HFF-Myc (cell line): Measurements from ENCODE around the gene HIVEP3.

Experiments used
- DNase-seq: peaks from one replicate; pipeline ENCODE4 v3.0.0-alpha.2; 2011; ENCODE audit warnings: low read depth; ENCODE audit errors: extremely low read depth
- H3K4me3 ChIP-seq: replicated peaks from 2 replicates; pipeline ENCODE4 v1.5.1; 2011; ENCODE audit warnings: low read depth, mild to moderate bottlenecking, control low read depth, low read length
- TF ChIP-seq, protein P1 (sequence below): IDR thresholded peaks from 2 replicates; pipeline ENCODE4 v1.5.1; 2012; ENCODE audit warnings: mild to moderate bottlenecking, low read depth, low read length, control low read depth; ENCODE audit errors: missing control alignments

The HIVEP3 gene

DNA sequence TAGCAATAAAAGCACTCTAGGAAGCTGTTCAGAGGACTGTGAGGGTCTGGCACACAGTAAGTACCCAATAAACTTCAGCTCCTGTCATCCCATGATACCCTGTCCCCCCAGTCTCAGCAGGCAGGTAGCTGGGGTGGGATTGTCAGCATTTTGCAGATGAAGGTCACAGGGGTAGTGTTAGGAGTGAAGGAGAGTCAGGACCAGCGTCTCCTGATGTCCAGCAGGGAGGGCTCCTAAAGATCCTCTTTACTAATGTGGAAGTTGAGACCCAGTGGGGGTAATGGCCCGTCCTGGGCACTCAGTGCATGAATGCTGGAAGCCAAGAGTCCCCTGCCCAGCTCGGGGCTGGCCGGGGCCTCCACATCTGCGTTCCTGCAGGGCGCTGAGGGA lies 402.9 kb downstream of the HIVEP3 start:
- TF ChIP-seq, protein P1, sequence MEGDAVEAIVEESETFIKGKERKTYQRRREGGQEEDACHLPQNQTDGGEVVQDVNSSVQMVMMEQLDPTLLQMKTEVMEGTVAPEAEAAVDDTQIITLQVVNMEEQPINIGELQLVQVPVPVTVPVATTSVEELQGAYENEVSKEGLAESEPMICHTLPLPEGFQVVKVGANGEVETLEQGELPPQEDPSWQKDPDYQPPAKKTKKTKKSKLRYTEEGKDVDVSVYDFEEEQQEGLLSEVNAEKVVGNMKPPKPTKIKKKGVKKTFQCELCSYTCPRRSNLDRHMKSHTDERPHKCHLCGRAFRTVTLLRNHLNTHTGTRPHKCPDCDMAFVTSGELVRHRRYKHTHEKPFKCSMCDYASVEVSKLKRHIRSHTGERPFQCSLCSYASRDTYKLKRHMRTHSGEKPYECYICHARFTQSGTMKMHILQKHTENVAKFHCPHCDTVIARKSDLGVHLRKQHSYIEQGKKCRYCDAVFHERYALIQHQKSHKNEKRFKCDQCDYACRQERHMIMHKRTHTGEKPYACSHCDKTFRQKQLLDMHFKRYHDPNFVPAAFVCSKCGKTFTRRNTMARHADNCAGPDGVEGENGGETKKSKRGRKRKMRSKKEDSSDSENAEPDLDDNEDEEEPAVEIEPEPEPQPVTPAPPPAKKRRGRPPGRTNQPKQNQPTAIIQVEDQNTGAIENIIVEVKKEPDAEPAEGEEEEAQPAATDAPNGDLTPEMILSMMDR: no peak
- no peak for DNase-seq
- no peak overlapping the region for H3K4me3 ChIP-seq

DNA sequence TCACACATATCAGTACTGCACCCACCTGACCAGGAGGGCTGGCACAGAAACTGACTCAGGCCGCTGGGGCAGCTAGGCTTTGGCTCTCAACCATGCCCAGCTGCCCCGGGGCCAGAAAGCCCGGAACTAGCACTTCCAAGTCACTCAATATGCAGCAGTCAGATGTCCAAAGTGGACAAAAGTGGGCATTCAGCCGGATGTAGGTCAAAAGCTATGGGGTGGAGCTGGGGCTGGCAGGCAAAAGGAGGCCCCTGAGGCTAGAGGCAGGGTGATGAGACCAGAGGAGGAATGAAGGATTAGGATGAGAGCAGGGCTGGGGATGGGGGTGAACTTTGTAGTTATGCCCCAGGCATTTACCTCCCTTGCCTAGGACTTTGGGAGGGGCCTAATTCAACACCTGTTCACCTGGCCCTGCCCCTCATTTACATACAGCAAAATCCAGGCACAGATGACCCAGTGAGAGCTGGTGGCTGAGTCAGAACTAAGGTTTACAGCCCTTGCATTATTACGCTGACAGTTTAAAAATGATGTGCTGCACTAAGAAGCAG lies 403.5 kb downstream of the HIVEP3 start:
- no peak for DNase-seq
- TF ChIP-seq, protein P1: no peak
- H3K4me3 ChIP-seq: no peak overlapping the region

DNA sequence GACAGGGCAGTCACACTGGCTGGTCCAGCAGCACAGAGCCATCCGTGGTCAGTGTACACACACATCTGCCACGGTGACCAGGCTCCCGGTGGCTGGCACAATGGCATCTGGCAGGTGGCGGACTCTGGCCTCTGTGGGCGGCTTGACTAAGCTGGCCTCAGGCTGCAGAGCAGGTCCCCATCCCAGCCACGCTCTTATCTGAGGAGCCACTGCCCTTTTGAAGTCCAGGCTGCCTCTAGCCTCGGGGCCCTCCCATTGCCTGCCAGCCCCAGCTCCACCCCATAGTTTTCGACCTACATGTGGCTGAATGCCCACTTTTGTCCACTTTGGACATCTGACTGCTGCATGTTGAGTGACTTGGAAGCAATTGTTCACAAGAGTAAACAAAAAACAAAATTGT lies 404.3 kb downstream of the HIVEP3 start:
- H3K4me3 ChIP-seq: no peak overlapping the region
- DNase-seq: no peak
- TF ChIP-seq, protein P1: no peak

DNA sequence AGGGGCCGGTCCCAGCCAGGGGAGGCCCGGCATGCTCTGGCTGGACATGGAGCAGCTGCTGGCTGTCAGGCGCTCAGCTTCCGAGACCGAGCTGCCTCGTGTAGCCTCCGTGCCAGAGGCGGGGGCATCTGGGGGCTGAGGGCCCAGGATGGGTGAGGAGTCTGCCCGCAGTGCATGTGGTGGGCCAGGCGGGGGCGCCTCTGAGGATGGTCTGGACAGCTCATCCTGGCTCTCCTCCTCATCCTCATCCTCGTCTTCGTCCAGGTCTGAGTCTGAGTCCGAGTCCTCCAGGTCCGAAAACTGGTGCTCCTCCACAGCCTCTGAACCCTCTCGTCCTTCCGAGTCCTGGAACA lies 405.4 kb downstream of the HIVEP3 start:
- H3K4me3 ChIP-seq: no peak overlapping the region
- TF ChIP-seq, protein P1: peak; percentile 45
- DNase-seq: no peak

DNA sequence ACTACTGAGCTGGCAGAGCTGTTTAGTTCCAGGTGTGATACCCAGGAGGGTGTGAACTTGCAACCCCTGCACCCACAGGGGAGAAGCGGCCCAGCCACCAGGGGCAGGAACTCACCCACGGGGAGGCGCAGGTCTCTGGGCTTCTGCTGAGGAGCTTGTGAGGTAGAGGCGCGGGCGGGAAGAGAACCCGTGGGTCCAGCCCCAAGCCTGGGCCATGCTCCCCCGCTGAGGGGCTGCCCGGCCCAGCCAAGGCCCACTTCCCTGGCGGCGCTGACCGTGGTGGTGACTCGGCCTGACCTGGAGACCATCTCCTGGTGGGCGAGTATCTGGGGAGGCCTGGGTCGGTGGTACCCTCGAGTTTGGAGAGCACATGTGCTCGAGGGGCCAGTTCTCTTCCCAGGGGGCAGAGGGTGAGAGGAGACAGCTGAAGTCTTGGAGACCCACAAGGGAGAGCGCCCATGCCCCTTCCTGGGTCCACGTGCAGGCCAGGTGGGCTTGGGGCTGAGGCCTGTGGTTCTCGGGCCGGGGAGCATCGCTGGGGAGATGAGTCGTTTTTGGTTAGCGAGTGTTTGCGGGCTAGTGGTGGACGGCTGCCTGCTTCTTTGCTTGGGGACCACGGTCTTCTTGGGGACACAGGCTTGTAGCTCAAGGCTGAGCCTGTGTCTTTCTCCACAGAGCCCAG lies 405.9 kb downstream of the HIVEP3 start:
- TF ChIP-seq, protein P1: no peak
- H3K4me3 ChIP-seq: no peak overlapping the region
- DNase-seq: no peak

DNA sequence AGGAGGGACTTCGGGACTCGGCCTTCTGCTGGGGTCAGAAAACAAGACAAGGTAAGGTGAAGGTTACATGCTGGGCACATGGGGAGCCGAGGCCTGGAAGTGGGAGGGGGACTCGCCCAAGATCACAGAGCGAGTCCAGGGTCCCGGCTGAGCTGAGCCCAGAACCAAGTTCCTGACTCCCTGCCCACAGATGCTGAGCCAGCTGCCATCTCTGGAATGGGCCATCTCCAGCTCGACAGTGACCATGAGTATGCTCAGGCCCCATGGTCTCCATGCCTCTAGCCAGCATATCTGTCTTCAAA lies 407.5 kb downstream of the HIVEP3 start:
- TF ChIP-seq, protein P1: no peak
- no peak for DNase-seq
- H3K4me3 ChIP-seq: no peak overlapping the region
